GM19395 (cell line): ENCODE measurements around the gene SPRR2G.
"Not testable (repeated sequence)": the region's sequence is repeated elsewhere in the genome, so short reads cannot be mapped to it uniquely, and the experiment has no call there.

Experiments
- ATAC-seq: cut with Tn5 transposase; IDR thresholded peaks from one replicate; pipeline ENCODE4 v1.9.1; 2021; ENCODE audit warnings: mild to moderate bottlenecking, moderate library complexity; ENCODE audit not compliant: unreplicated experiment

Gene SPRR2G

DNA sequence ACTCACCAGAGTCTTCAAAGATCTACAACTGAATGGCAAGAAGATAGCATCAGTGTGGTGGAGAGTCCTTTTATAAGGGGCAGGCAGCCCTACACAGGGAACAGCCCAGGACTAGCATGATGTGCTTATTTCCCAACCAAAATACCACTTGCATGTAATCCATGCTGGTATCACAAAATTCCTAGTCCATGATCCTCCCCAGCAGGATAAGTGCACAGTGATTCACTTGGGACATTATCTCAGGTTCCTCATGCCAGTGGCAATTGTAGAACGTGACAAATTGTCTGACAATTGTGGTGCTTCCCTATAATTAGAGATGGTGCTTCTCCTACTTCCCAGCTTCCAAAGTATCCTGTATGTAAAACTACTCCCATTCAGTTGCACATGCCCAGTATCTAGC is at the start of gene SPRR2G:
SPRR2G (minus strand) TSS at position 45 of the 400 bp plus-strand sequence. CDS start 780 bp downstream, outside the sequence.
- ATAC-seq, result no peak

DNA sequence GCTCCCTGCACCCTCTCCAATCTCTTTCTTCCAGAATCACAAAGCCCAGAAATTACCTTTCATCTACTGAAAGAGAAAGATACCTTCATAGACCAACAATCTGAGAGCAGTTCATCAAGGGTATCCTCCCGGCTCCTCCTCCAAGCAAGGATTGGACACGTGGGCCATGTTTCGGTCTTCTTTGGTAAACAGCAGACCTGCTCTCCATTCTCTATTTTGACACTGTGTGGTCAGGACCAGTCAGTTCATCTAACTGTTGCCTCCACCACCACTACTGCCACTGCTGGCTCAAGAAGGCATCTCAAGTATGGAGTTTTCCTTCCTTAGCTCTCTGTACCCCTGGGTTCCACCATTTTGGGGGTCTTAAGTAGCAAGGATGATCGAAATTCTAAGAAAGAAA is 44.5 kb upstream of the SPRR2G start:
- ATAC-seq, result no peak

DNA sequence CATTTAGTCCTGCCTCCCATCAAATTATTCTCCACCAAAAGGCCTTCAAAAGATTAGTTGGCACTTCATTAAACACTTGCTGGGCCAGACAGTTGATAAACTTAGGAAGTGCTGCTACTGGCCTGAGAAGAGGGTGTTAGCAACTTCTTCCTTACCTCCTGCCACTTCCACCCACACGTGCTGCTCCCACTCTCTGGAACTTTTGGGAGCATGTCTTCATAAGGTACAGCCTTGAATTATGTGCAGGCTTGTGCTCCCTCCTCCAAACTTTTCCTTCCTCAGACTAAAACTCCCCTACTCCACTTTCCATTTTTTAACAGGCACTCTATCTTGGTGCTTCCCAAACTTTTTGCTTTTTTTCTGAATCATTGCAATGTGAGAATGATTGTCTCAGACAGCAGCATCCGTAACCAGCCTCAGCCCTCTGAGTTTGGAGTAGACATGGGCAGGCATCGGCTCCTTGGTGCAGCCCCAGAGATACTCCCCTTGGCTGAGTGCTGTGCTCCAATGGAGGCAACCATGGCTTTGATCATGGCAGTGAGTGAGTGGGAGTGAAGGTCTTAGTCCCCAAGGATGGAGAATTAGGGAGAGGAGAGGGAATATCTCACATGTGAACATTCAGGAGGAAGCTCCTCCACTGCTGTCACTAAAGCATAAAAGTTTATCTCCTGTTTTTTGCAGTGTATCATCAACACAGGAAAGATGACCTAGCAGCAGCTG is 43.8 kb upstream of the SPRR2G start:
- ATAC-seq, result no peak

DNA sequence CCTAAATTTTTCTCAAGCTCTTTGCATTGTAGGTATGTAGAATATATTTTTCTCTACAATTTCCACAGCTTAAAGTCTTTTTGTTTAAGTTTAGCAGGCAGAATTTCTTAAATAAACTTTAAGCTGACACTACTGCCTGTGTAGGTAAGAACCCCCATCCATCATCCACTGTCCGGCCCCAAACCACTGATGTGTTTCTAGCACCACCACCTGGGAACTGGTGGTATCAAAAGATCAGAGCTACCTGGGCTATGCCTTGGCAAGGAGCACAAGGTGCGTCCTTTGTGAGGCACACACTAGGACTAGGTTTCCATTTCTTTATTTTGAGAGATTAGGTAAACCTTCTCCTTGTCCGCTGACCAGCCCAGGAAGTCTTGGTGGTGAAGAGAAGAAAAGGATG is 42.0 kb upstream of the SPRR2G start:
- no peak for ATAC-seq

DNA sequence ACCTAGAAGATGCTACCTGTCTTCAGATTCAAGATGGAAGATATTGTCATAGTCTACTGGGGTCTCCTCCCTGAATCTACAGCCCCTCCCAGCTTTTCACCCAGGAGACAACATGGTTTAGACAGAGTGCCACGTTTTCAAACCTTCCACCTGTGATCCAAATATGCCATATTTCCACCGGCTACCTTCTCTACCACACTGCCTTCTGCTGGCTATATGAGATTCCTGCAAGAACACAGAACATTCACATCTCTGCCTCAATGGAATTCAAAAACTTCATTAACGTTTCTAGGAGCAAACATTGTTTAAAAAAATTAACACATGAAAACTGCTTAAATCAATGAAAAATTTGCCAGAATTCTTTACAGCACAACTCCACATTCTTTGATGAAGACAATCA is 39.7 kb upstream of the SPRR2G start:
- ATAC-seq, result no peak

DNA sequence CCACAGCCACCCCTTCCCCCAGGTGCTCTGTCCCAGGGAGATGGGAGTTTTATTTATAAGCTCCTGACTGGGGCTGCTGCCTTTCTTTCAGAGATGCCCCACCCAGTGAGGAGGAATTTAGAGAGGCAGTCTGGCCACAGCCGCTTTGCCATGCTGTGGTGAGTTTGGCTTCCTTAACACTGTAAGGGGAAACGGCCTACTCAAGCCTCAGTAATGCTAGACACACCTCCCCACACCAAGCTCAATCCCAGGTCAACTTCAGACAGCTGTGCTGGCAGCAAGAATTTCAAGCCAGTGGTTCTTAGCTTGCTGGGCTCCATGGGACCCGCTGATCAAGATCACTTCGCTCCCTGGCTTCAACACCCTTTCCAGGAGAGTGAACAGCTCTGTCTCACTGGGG is 37.6 kb upstream of the SPRR2G start:
- ATAC-seq, result not testable (repeated sequence)

- no peak for ATAC-seq
Measured at GRCh38 chr1:153180556-153180955, 29.9 kb upstream of the SPRR2G start.

GRCh38 chr1:153178922-153179321 is 28.2 kb upstream of the SPRR2G start:
- no peak for ATAC-seq

DNA sequence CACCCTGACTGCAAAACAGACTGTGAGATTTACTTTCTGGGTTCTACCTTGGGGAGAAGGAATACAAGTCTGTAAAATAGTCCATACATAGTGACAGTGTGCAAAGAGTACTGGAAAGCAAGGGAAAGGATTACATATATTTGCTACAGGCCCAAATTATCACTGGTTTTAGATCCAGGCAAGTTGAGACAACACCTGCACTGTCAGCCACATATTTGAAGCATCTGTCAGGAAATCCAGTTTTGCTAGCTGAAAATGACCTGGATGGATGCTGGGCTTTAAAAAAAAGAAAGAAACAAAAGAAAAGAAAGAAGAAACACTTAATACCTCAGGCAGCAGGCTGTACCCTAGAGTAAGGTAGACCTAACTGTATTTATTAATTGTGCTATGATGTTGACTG is 23.9 kb upstream of the SPRR2G start:
- no peak for ATAC-seq

DNA sequence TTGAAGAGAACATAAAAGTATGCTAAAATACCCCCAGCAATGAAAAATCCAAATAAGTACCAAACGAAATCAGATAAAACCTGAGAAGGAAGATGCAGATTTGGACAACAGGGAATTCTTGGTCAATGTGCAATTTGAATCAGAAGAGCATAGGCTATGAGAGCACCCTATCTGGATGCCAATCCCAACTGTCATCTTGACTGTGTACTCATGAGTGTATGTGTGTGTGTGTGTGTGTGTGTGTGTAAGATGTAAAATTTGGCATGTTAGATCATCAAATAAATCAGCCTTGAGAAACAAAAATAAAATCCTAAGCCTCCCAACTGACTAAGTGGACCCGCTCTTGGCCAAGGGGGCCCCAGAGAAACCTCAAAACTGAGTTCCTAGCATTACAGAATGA is 18.0 kb upstream of the SPRR2G start:
- no peak for ATAC-seq

GRCh38 chr1:153155541-153155940 is 4.9 kb upstream of the SPRR2G start:
- no peak for ATAC-seq

DNA sequence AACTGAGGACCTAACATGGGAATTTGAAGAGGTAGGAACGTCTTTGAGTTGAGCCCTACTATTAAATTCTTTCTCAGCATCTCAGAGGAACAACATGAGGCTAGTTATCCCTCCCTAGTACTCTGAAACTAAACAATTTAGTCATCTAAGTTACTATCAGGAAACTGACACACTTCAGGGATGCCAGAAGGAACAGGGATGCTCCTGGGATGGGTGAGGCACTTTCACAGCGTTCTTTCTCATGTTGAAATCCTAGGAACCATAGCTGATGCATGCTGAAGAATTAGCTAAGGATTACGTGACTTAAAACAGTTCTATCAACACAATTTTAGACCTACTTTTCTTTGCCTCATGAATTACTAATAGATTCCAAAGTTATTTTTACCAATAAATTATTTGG is 1.8 kb upstream of the SPRR2G start:
- ATAC-seq, result no peak

- ATAC-seq, result no peak
Measured at GRCh38 chr1:153141377-153141776, 9.3 kb downstream of the SPRR2G start.

- ATAC-seq, result no peak
Measured at GRCh38 chr1:153140484-153140883, 10.2 kb downstream of the SPRR2G start.

DNA sequence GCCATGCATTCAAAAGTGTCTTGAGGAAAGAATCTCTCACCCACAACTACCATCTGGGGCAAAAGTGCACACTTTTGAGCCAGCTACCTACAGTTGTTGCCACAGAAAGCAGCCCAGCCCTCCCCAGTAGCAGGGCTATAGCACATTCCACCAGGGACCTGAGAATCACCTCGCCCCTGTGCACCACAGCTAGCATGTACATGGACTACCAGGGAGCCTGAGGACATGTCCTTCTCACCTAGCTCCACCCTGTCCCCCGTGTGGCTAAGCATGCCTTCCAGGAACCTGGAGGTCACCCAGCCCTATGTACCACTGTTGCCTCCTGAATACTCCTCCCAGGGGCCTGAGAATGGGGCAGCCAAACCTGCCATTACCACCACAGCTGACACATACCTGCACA is 16.9 kb downstream of the SPRR2G start:
- ATAC-seq, result no peak

DNA sequence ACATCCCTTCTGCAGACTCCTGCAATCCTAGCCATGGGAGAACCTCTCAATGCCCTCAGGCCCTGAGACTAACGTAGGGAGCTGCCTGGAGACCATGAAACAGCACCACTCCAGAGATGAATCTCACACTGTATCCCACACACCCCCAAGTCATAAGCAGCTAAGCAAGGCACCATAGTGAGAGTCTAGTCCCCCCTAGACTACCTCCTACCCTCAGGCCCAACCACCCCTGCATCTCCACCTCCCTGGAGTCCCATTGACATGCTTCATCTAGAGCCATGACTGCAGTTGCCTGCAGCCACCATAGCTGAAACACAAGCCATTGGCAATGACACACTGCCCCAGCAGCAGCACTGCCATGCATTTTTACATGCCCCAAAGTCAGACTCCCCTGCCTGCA is 17.4 kb downstream of the SPRR2G start:
- no peak for ATAC-seq

GRCh38 chr1:153128688-153129087 is 22.0 kb downstream of the SPRR2G start:
- ATAC-seq, result not testable (repeated sequence)

- no peak for ATAC-seq
Measured at GRCh38 chr1:153127296-153127695, 23.4 kb downstream of the SPRR2G start.

GRCh38 chr1:153125536-153125935 is 25.2 kb downstream of the SPRR2G start:
- ATAC-seq, result no peak

- ATAC-seq, result not testable (repeated sequence)
Measured at GRCh38 chr1:153123793-153124192, 26.9 kb downstream of the SPRR2G start.

DNA sequence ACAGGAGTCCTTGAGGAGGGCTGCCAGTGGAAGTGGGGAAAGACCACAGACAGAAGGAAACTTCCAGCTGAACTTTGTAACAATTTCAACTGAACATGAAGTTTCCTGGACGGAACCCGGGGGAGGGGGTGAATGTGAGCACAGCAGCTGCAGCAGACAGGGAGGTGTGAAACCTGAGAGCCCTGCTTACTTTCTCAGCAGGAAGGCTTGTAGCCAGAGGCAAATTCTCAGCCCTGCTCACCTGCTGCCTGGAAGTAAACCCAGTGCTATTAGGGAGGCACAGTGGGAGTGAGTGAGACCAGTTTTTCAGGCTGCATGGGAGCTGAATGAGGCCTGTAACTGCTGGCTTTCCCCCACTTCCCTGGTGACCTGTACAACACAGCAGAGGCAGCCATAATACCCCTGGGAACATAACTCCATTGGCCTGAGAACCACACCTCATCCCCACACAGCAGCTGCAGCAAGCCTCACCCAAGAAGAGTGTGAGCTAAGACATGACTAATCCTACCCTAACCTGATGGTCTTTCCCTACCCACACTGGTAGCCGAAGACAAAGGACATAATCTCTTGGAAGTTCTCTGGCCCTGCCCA is 27.8 kb downstream of the SPRR2G start:
- no peak for ATAC-seq

GRCh38 chr1:153120945-153121344 is 29.7 kb downstream of the SPRR2G start:
- ATAC-seq, result no peak

- no peak for ATAC-seq
Measured at GRCh38 chr1:153119491-153119971, 31.2 kb downstream of the SPRR2G start.
